H9 (cell line): Measurements from ENCODE around the gene ZBTB16. TPM values are rescaled to one million over a fixed set of nuclear protein-coding genes. Genes with fewer than 3 reads are reported as not detected.

ENCODE experiments used
- DNase-seq: peaks from one replicate; pipeline ENCODE4 v3.0.0-alpha.2; 2017
- H2AFZ ChIP-seq: one replicate; pipeline ENCODE4 v1.6.1; 2013; ENCODE audit warnings: mild to moderate bottlenecking, low read length, control low read depth, moderate library complexity
- H2AK5ac ChIP-seq: 2 replicates; pipeline ENCODE4 v1.6.1; 2013; ENCODE audit warnings: low read length, control low read depth, mixed read lengths; ENCODE audit not compliant: insufficient read length
- H2BK120ac ChIP-seq: one replicate; pipeline ENCODE4 v1.6.1; 2013; ENCODE audit warnings: low read depth, mild to moderate bottlenecking, low read length, control low read depth, inconsistent platforms; ENCODE audit not compliant: poor library complexity, severe bottlenecking
- H2BK12ac ChIP-seq: 2 replicates; pipeline ENCODE4 v1.6.1; 2013; ENCODE audit warnings: low read length, control low read depth, mixed read lengths, low read depth; ENCODE audit not compliant: insufficient read length
- H2BK15ac ChIP-seq: 2 replicates; pipeline ENCODE4 v1.6.1; 2013; ENCODE audit warnings: low read depth, low read length, control low read depth
- H2BK20ac ChIP-seq: one replicate; pipeline ENCODE4 v1.6.1; 2013; ENCODE audit warnings: low read depth, mild to moderate bottlenecking, low read length, control low read depth, inconsistent platforms; ENCODE audit not compliant: poor library complexity, severe bottlenecking
- H2BK5ac ChIP-seq: 2 replicates; pipeline ENCODE4 v1.6.1; 2013; ENCODE audit warnings: low read length, control low read depth, mixed read lengths; ENCODE audit not compliant: insufficient read length
- H3K14ac ChIP-seq: 2 replicates; pipeline ENCODE4 v1.6.1; 2013; ENCODE audit warnings: low read length, control low read depth; ENCODE audit not compliant: insufficient read depth
- H3K18ac ChIP-seq: 2 replicates; pipeline ENCODE4 v1.6.1; 2013; ENCODE audit warnings: low read depth, mild to moderate bottlenecking, mixed read lengths, low read length, control low read depth; ENCODE audit not compliant: insufficient read length
- H3K23ac ChIP-seq: 2 replicates; pipeline ENCODE4 v1.6.1; 2013; ENCODE audit warnings: low read length, control low read depth, mixed read lengths, low read depth; ENCODE audit not compliant: insufficient read length
- H3K23me2 ChIP-seq: 2 replicates; pipeline ENCODE4 v1.6.1; 2013; ENCODE audit warnings: low read depth, mild to moderate bottlenecking, mixed read lengths, low read length, control low read depth; ENCODE audit not compliant: insufficient read length, poor library complexity, severe bottlenecking
- H3K27ac ChIP-seq: 2 replicates; pipeline ENCODE4 v1.5.1; 2013; ENCODE audit warnings: low read length, control low read depth, mixed read lengths, low read depth; ENCODE audit not compliant: insufficient read length
- H3K27me3 ChIP-seq: 2 replicates; pipeline ENCODE4 v1.6.1; 2013; ENCODE audit warnings: low read length, control low read depth, inconsistent platforms; ENCODE audit not compliant: insufficient read depth
- H3K4ac ChIP-seq: 2 replicates; pipeline ENCODE4 v1.6.1; 2013; ENCODE audit warnings: low read depth, mild to moderate bottlenecking, control low read depth, inconsistent platforms, low read length, moderate library complexity
- H3K4me1 ChIP-seq: 2 replicates; pipeline ENCODE4 v1.6.1; 2013; ENCODE audit warnings: low read length, control low read depth, inconsistent platforms; ENCODE audit not compliant: insufficient read depth
- H3K4me2 ChIP-seq: 2 replicates; pipeline ENCODE4 v1.6.1; 2013; ENCODE audit warnings: low read length, control low read depth, mixed read lengths; ENCODE audit not compliant: insufficient read length, insufficient read depth
- H3K56ac ChIP-seq: 2 replicates; pipeline ENCODE4 v1.6.1; 2013; ENCODE audit warnings: low read depth, mild to moderate bottlenecking, mixed read lengths, low read length, control low read depth; ENCODE audit not compliant: insufficient read length
- H3K79me1 ChIP-seq: 2 replicates; pipeline ENCODE4 v1.6.1; 2013; ENCODE audit warnings: low read depth, mild to moderate bottlenecking, moderate library complexity, low read length, control low read depth, inconsistent platforms; ENCODE audit not compliant: insufficient read depth, poor library complexity, severe bottlenecking
- H3K79me2 ChIP-seq: 2 replicates; pipeline ENCODE4 v1.6.1; 2013; ENCODE audit warnings: low read length, control low read depth, inconsistent platforms; ENCODE audit not compliant: insufficient read depth
- H3K9ac ChIP-seq: 2 replicates; pipeline ENCODE4 v1.6.1; 2013; ENCODE audit warnings: low read length, control low read depth, mixed read lengths; ENCODE audit not compliant: insufficient read length; ENCODE audit errors: extremely low read depth
- H3K9me3 ChIP-seq: one replicate; pipeline ENCODE4 v1.6.1; 2013; ENCODE audit warnings: low read depth, low read length, inconsistent platforms; ENCODE audit not compliant: control insufficient read depth
- H3T11ph ChIP-seq: one replicate; pipeline ENCODE4 v1.6.1; 2013; ENCODE audit warnings: mild to moderate bottlenecking, low read length, control low read depth, inconsistent platforms
- H4K20me1 ChIP-seq: one replicate; pipeline ENCODE4 v1.6.1; 2013; ENCODE audit not compliant: control insufficient read depth, insufficient read length, insufficient read depth
- H4K5ac ChIP-seq: 2 replicates; pipeline ENCODE4 v1.6.1; 2013; ENCODE audit warnings: low read depth, mild to moderate bottlenecking, mixed read lengths, low read length, control low read depth; ENCODE audit not compliant: insufficient read length
- H4K8ac ChIP-seq: replicated peaks from 2 replicates; pipeline ENCODE4 v1.6.1; 2013; ENCODE audit warnings: low read length, control low read depth, mixed read lengths, low read depth; ENCODE audit not compliant: insufficient read length
- H4K91ac ChIP-seq: 2 replicates; pipeline ENCODE4 v1.6.1; 2013; ENCODE audit warnings: low read depth, mild to moderate bottlenecking, moderate library complexity, mixed read lengths, low read length, control low read depth; ENCODE audit not compliant: insufficient read length
- H3K27ac Mint-ChIP-seq, 3 experiments: 2 replicates in 2 of 3; 3 replicates in 1 of 3; pipeline ENCODE4 v1.8.0; 2020 to 2021; ENCODE audit warnings: mixed read lengths in 3 of 3, mild to moderate bottlenecking in 1 of 3, moderate library complexity in 1 of 3
- H3K27me3 Mint-ChIP-seq: 2 replicates; pipeline ENCODE4 v1.8.0; 2021; ENCODE audit warnings: low read depth, mild to moderate bottlenecking, moderate library complexity, mixed read lengths
- H3K36me3 Mint-ChIP-seq, 3 experiments: 2 replicates in 2 of 3; 3 replicates in 1 of 3; pipeline ENCODE4 v1.8.0; 2020 to 2021; ENCODE audit warnings: low read depth in 3 of 3, mixed read lengths in 3 of 3; ENCODE audit not compliant: insufficient read depth in 1 of 3
- H3K4me1 Mint-ChIP-seq, 2 experiments: 2 replicates each; pipeline ENCODE4 v1.8.0; 2020; ENCODE audit warnings: mixed read lengths in 2 of 2
- H3K4me3 Mint-ChIP-seq, 2 experiments: 2 replicates in 1 of 2; 3 replicates in 1 of 2; pipeline ENCODE4 v1.8.0; 2020 to 2021; ENCODE audit warnings: mild to moderate bottlenecking in 2 of 2, mixed read lengths in 2 of 2, moderate library complexity in 1 of 2
- H3K9me3 Mint-ChIP-seq, 2 experiments: 2 replicates in 1 of 2; 3 replicates in 1 of 2; pipeline ENCODE4 v1.8.0; 2020; ENCODE audit warnings: mild to moderate bottlenecking in 2 of 2, mixed read lengths in 2 of 2, moderate library complexity in 1 of 2
- WGBS: extraction: QIAGEN DNeasy Blood & Tissue Kit; methylation state at CpG from one replicate; pipeline ENCODE4 v1.1.7; 2013; ENCODE audit warnings: missing lambda C conversion rate, low lambda C conversion rate, mixed read lengths; ENCODE audit not compliant: insufficient read length; ENCODE audit errors: extremely low coverage; 5-methylcytosine and 5-hydroxymethylcytosine counted together
- total RNA-seq: library from RNA; stranded (reverse); gene quantifications from 2 replicates; pipeline ENCODE4 v1.2.1, GENCODE V29; 2021
- TF ChIP-seq, protein P1 (sequence below): fragments of 200-600 bp; sonication (generic); conservative IDR thresholded peaks from 3 replicates; pipeline ENCODE4 v1.8.0; 2021; ENCODE audit warnings: antibody characterized with exemption, mild to moderate bottlenecking

ZBTB16 gene
- total RNA-seq, 1 experiment from 2014 or later: not detected

- Histone ChIP-seq H3K4ac (no peak overlapping the region), H3K79me2 (no peaks in the 10 kb centered on the region), H3K23ac (no peak overlapping the region), H4K91ac (no peak overlapping the region), H2AFZ (no peak overlapping the region), H3T11ph (no peak overlapping the region), H3K18ac (no peak overlapping the region), H3K4me1 (no peaks in the 10 kb centered on the region), H3K27me3 (peaks cover 52% of the 10 kb centered on the region), H4K8ac (no peak overlapping the region), H3K27ac (no peak overlapping the region), H2BK120ac (no peak overlapping the region), H3K4me2 (no peak overlapping the region), H2AK5ac (no peak overlapping the region), H2BK12ac (no peak overlapping the region), H2BK20ac (no peak overlapping the region), H4K5ac (no peak overlapping the region), H3K9me3 (no peaks in the 10 kb centered on the region), H2BK5ac (no peak overlapping the region), H3K23me2 (peaks cover 17% of the 10 kb centered on the region), H3K14ac (no peak overlapping the region), H3K9ac (no peak overlapping the region), H3K56ac (no peak overlapping the region), H3K79me1 (no peaks in the 10 kb centered on the region), H4K20me1 (no peaks in the 10 kb centered on the region), H2BK15ac (no peak overlapping the region)
- Mint-ChIP-seq H3K4me3 (no peak overlapping the region), H3K27ac (no peak overlapping the region), H3K27me3 (peaks cover 92% of the 10 kb centered on the region), H3K36me3 (no peaks in the 10 kb centered on the region), H3K4me1 (peaks cover 18 to 33% of the 10 kb centered on the region in 2 experiments), H3K9me3 (no peaks in the 10 kb centered on the region)
- TF ChIP-seq, protein P1, sequence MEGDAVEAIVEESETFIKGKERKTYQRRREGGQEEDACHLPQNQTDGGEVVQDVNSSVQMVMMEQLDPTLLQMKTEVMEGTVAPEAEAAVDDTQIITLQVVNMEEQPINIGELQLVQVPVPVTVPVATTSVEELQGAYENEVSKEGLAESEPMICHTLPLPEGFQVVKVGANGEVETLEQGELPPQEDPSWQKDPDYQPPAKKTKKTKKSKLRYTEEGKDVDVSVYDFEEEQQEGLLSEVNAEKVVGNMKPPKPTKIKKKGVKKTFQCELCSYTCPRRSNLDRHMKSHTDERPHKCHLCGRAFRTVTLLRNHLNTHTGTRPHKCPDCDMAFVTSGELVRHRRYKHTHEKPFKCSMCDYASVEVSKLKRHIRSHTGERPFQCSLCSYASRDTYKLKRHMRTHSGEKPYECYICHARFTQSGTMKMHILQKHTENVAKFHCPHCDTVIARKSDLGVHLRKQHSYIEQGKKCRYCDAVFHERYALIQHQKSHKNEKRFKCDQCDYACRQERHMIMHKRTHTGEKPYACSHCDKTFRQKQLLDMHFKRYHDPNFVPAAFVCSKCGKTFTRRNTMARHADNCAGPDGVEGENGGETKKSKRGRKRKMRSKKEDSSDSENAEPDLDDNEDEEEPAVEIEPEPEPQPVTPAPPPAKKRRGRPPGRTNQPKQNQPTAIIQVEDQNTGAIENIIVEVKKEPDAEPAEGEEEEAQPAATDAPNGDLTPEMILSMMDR: no peak
- no peak for DNase-seq
- no CpG with 5 or more reads among the region's 7 CpGs for WGBS
Measured at GRCh38 chr11:114057147-114057546, 2.4 kb upstream of the ZBTB16 start.
